ENCODE data around the gene CTNND2. TPM values are rescaled to one million over a fixed set of nuclear protein-coding genes. Genes with fewer than 3 reads are reported as not detected.

The CTNND2 gene
- total and polyA plus RNA-seq, 9 of the 15 experiments (the other 6 are each of a cell fraction or from before 2014, with no cell fraction given): 0.03 to 0.35 TPM; not detected in 7

GRCh38 chr5:11248966-11249365 lies 655.3 kb downstream of the CTNND2 start:
- in situ Hi-C loops (cut with MboI) (no loop called here), intact Hi-C loops (cut with micrococcal nuclease) (no loop called here)
- Histone ChIP-seq H3K27ac (ENCODE audit: extremely low read depth, low read depth, low read length) (no peak overlapping the region), H4K20me1 (replicated peaks; ENCODE audit: control insufficient read depth, insufficient read depth, low read length) (no peaks in the 10 kb centered on the region), H3K4me2 (ENCODE audit: insufficient read depth, low read length) (no peak overlapping the region), H3K9me1 (ENCODE audit: control insufficient read depth, insufficient read depth, low read length) (no peaks in the 10 kb centered on the region), H3K9ac (ENCODE audit: insufficient read depth in 1 of 2, low read depth in 2 of 2, low read length in 2 of 2) (no peak overlapping the region), H3K79me2 (ENCODE audit: control insufficient read depth, insufficient read depth, low read length) (no peaks in the 10 kb centered on the region), H3K4me3 (no peak overlapping the region), H2AFZ (ENCODE audit: low read depth, low read length) (no peak overlapping the region), H3K27me3 (ENCODE audit: control insufficient read depth in 2 of 2, insufficient read depth in 2 of 2, low read length in 2 of 2) (no peaks in the 10 kb centered on the region), H3K9me3 (replicated peaks; ENCODE audit: control insufficient read depth, insufficient read depth, low read depth, low read length) (no peaks in the 10 kb centered on the region), H3K36me3 (ENCODE audit: control insufficient read depth, insufficient read depth, low read length) (no peaks in the 10 kb centered on the region), H3K4me1 (replicated peaks in 1 of 2; ENCODE audit: control insufficient read depth in 2 of 2, insufficient read depth in 2 of 2, low read length in 2 of 2) (no peaks in the 10 kb centered on the region)
- BruUV-seq (replicated peaks): no TSS peak
- 2% methylated on average over 4 of the region's 4 CpGs for WGBS (ENCODE audit: insufficient coverage, low coverage, missing lambda C conversion rate)
- ChIA-PET POLR2A (no interaction called here), CTCF (ENCODE audit: low intra/inter-chr PET ratio) (no interaction called here)
- TF ChIP-seq ZNF77 (CRISPR knock-in tag; IDR thresholded peaks at IDR 0.05) (no peak), NCOA6 (IDR thresholded peaks at IDR 0.05) (no peak), FOXP4 (CRISPR knock-in tag; IDR thresholded peaks at IDR 0.05; ENCODE audit: borderline replicate concordance) (no peak), PRMT5 (CRISPR knock-in tag; IDR thresholded peaks at IDR 0.05) (no peak), ZBTB9 (CRISPR knock-in tag; IDR thresholded peaks at IDR 0.05) (no peak), CEBPB (tag; IDR thresholded peaks at IDR 0.05) (no peak), ZNF785 (CRISPR knock-in tag; IDR thresholded peaks at IDR 0.05) (no peak), MTA2 (IDR thresholded peaks at IDR 0.05; ENCODE audit: low read depth) (no peak)
- DNase-seq (ENCODE audit: extremely low read depth in 1 of 4, low spot score in 3 of 4) (no peak), FAIRE-seq (no peak), ATAC-seq (no peak)

All from K562 (cell line).